Measurements from ENCODE around the gene ZNF804A.

DNA sequence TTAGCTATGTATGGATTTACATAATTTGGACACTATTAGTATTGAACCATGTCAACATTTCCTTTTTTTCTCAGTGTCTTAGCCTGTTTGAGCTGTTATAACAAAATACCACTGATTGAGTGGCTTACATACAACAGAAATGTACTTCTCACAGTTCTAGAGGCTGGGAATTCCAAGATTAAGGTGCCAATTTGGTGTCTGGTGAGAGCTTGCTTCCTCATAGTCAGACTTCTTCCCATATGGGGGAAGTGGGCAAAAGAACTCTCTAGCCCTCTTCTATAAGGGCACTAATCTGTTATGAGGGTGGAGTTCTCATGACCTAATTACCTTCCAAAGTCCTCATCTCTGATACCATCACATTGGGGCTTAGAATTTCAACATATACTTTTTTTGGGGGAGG is 12.6 kb downstream of the ZNF804A start:
- TF ChIP-seq EP300 (IDR thresholded peaks at IDR 0.05) (no peak), CTCF (IDR thresholded peaks at IDR 0.05) (no peak), POLR2A (IDR thresholded peaks at IDR 0.05) (no peak)
